ENCODE data around the gene IFT27. TPM values are rescaled to one million over a fixed set of nuclear protein-coding genes. Genes with fewer than 3 reads are reported as not detected.

Gene IFT27
- total RNA-seq, 1 donor from 2014 or later = 32.7 TPM

GRCh38 chr22:36743591-36744412 lies 32.1 kb downstream of the IFT27 start:
- no peak for TF ChIP-seq CTCF (IDR thresholded peaks at IDR 0.05)
- no peak for DNase-seq
- ATAC-seq (ENCODE audit: low read depth) = no peak
- H3K36me3 Mint-ChIP-seq (ENCODE audit: low read depth) = no peaks in the 10 kb centered on the region
- H3K4me3 Mint-ChIP-seq = no peak overlapping the region
- peaks cover 3% of the 10 kb centered on the region for H3K9me3 Mint-ChIP-seq
- CTCF ChIA-PET = interaction anchor here (1.0 to 1.4 kb wide), 2 partner anchors 10 to 278 kb away, joined by 3 read pairs; no protein-coding TSS in a partner anchor
- POLR2A ChIA-PET = no interaction called here
- H3K27me3 Mint-ChIP-seq = peaks cover 22% of the 10 kb centered on the region
- intact Hi-C loops (cut with micrococcal nuclease) = no loop called here
- H3K4me1 Mint-ChIP-seq = no peaks in the 10 kb centered on the region
- no peak overlapping the region for H3K27ac Mint-ChIP-seq

- POLR2A ChIA-PET = no interaction called here
- H3K36me3 Mint-ChIP-seq (ENCODE audit: low read depth) = no peaks in the 10 kb centered on the region
- H3K4me1 Mint-ChIP-seq = no peaks in the 10 kb centered on the region
- DNase-seq (no peak), ATAC-seq (ENCODE audit: low read depth) (no peak)
- peaks cover 3% of the 10 kb centered on the region for H3K9me3 Mint-ChIP-seq
- TF ChIP-seq CTCF (IDR thresholded peaks at IDR 0.05) = no peak
- H3K4me3 Mint-ChIP-seq = no peak overlapping the region
- no peak overlapping the region for H3K27ac Mint-ChIP-seq
- peaks cover 22% of the 10 kb centered on the region for H3K27me3 Mint-ChIP-seq
- CTCF ChIA-PET = interaction anchor here (1.0 kb wide), 1 partner anchor 279 kb away, joined by 3 read pairs; no protein-coding TSS in a partner anchor
- intact Hi-C loops (cut with micrococcal nuclease) = no loop called here
These were observed 32.9 kb downstream of the IFT27 start for GRCh38 chr22:36743011-36743410.

DNA sequence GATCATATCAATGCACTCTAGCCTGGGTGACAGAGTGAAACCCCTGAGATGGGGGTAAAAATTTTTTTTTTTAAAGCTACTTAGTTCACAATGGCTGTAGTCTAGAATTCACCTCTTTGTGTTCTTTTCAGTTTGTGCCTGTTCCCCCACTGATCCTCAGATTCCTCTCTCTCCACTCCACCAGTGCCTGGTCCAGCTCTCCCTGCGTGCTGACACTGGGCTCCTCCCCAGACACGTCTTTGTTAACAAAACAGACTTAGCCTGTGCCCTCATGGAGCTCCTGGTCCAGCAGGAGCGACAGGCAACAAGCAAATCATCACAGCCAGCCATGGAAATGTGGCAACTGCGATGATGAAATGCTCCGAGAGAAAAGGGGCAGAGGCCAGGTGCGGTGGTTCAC lies 34.0 kb downstream of the IFT27 start:
- H3K4me3 Mint-ChIP-seq = no peak overlapping the region
- H3K36me3 Mint-ChIP-seq (ENCODE audit: low read depth) = no peaks in the 10 kb centered on the region
- ChIA-PET CTCF (no interaction called here), POLR2A (interaction anchor here (0.6 kb wide), 2 partner anchors 31 to 58 kb away, joined by 4 to 7 read pairs; no protein-coding TSS in a partner anchor)
- peaks cover 3% of the 10 kb centered on the region for H3K9me3 Mint-ChIP-seq
- intact Hi-C loops (cut with micrococcal nuclease) = no loop called here
- ATAC-seq (ENCODE audit: low read depth) (no peak), DNase-seq (no peak)
- peaks cover 28% of the 10 kb centered on the region for H3K27me3 Mint-ChIP-seq
- no peak overlapping the region for H3K27ac Mint-ChIP-seq
- TF ChIP-seq CTCF (IDR thresholded peaks at IDR 0.05) = no peak
- H3K4me1 Mint-ChIP-seq = no peaks in the 10 kb centered on the region

- TF ChIP-seq CTCF (IDR thresholded peaks at IDR 0.05) = no peak
- no peak overlapping the region for H3K4me3 Mint-ChIP-seq
- ATAC-seq (ENCODE audit: low read depth) = no peak
- DNase-seq = no peak
- H3K36me3 Mint-ChIP-seq (ENCODE audit: low read depth) = no peaks in the 10 kb centered on the region
- no peak overlapping the region for H3K27ac Mint-ChIP-seq
- POLR2A ChIA-PET = no interaction called here
- peaks cover 3% of the 10 kb centered on the region for H3K9me3 Mint-ChIP-seq
- H3K27me3 Mint-ChIP-seq = peaks cover 30% of the 10 kb centered on the region
- intact Hi-C loops (cut with micrococcal nuclease) = no loop called here
- CTCF ChIA-PET = no interaction called here
- H3K4me1 Mint-ChIP-seq = no peaks in the 10 kb centered on the region
These were observed 34.6 kb downstream of the IFT27 start for GRCh38 chr22:36741204-36741793.

DNA sequence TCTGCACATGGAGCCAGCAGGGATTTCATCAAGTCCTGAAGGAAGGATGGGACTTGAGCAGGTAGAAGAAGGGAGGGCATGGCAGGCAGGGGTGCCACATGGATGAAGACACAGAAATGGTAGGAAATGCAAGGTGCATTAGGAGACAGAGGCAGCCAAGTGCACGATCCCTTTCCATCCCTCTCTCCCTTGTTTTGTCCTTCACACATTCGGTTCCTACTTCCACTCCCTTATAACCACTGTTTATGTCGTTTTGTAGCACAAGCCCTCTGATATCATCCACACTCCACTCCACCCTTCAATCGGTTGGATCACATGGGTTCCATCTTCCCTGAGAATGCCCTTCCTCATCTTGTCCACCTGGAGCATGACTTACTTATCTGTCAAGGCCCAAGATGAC lies 35.2 kb downstream of the IFT27 start:
- Mint-ChIP-seq H3K36me3 (ENCODE audit: low read depth) (no peaks in the 10 kb centered on the region), H3K4me1 (no peaks in the 10 kb centered on the region)
- intact Hi-C loops (cut with micrococcal nuclease) = no loop called here

More for the DNA sequence above, 35.2 kb downstream of the IFT27 start:
- Mint-ChIP-seq H3K9me3 (peaks cover 3% of the 10 kb centered on the region), H3K4me3 (no peak overlapping the region), H3K27ac (no peak overlapping the region), H3K27me3 (peaks cover 31% of the 10 kb centered on the region)
- ChIA-PET CTCF (no interaction called here), POLR2A (no interaction called here)
- DNase-seq = no peak
- no peak for ATAC-seq (ENCODE audit: low read depth)
- no peak for TF ChIP-seq CTCF (IDR thresholded peaks at IDR 0.05)

Measured in activated B cell treated with CpG ODN at 0.5 μM for 24 hours (primary cell).